GM12878 (cell line): ENCODE measurements around the gene SPATA18. TPM values are rescaled to one million over a fixed set of nuclear protein-coding genes. Genes with fewer than 3 reads are reported as not detected.
A peak's percentile ranks its signal among the peaks of the same experiment; 100 is the strongest.

Experiments used
- ATAC-seq: fragments of 200-7000 bp; cut with Tn5 transposase; 3 replicates; pipeline ENCODE4 v1.9.1; 2020; ENCODE audit warnings: mild to moderate bottlenecking, moderate library complexity
- BruUV-seq: library from RNA; stranded (reverse); fragments of 400-500 nt; replicated peaks from 2 replicates; lab custom pipeline; 2021; lab: Mats Ljungman, UMichigan
- CTCF ChIA-PET: fragments of 300-600 bp; sonication (Branson Sonifier 250); formaldehyde crosslinking; extraction: SDS; loops from one replicate; lab custom pipeline; 2021; ENCODE audit warnings: inconsistent platforms; lab: Yijun Ruan, JAX
- POLR2A ChIA-PET: fragments of 350-600 bp; formaldehyde crosslinking; extraction: SDS; loops from one replicate; lab custom pipeline; 2021; ENCODE audit warnings: inconsistent platforms; lab: Charles Lee
- RAD21 ChIA-PET: fragments of 300-600 bp; sonication (Branson Sonifier 250); formaldehyde crosslinking; loops from one replicate; lab custom pipeline; 2023; ENCODE audit warnings: antibody characterized with exemption; ENCODE audit not compliant: unreplicated experiment; lab: Charles Lee
- SMC1A ChIA-PET: fragments of 300-600 bp; sonication (Branson Sonifier 250); formaldehyde crosslinking; loops from one replicate; lab custom pipeline; 2023; ENCODE audit not compliant: unreplicated experiment, uncharacterized antibody; lab: Charles Lee
- DNase-seq: peaks from one replicate; pipeline ENCODE4 v3.0.0-alpha.2; 2011; ENCODE audit warnings: low read depth, low spot score
- FAIRE-seq: peaks from 3 replicates; lab custom pipeline; 2011; peaks lifted over from hg19 to GRCh38; lab: Jason Lieb, UNC
- H2AFZ ChIP-seq: 2 replicates; pipeline ENCODE4 v1.6.0; 2011; ENCODE audit warnings: low read depth, low read length, control low read depth; ENCODE audit not compliant: control insufficient read depth
- H3K27ac ChIP-seq: 2 replicates; pipeline ENCODE4 v1.5.1; 2011; ENCODE audit warnings: control low read depth; ENCODE audit not compliant: control insufficient read depth, insufficient read depth
- H3K27me3 ChIP-seq, 2 experiments: replicated peaks in 1 of 2; 2 replicates each; pipeline versions ENCODE4 v1.6.0 to v1.6.1; 2011; ENCODE audit warnings: low read length in 1 of 2; ENCODE audit not compliant: control insufficient read depth in 2 of 2, insufficient read depth in 2 of 2
- H3K36me3 ChIP-seq, 2 experiments: 2 replicates each; pipeline ENCODE4 v1.5.1; 2011; ENCODE audit warnings: low read length in 1 of 2; ENCODE audit not compliant: control insufficient read depth in 2 of 2, insufficient read depth in 2 of 2
- H3K4me1 ChIP-seq: 2 replicates; pipeline ENCODE4 v1.6.1; 2011; ENCODE audit warnings: mild to moderate bottlenecking, low read length, moderate library complexity, mixed read lengths; ENCODE audit not compliant: control insufficient read depth, insufficient read depth
- H3K4me2 ChIP-seq: 2 replicates; pipeline ENCODE4 v1.6.0; 2011; ENCODE audit warnings: control low read depth; ENCODE audit not compliant: control insufficient read depth, insufficient read depth
- H3K4me3 ChIP-seq: fragments of 200-600 bp; sonication (generic); 2 replicates; pipeline ENCODE4 v1.5.1; 2016
- H3K79me2 ChIP-seq: 2 replicates; pipeline ENCODE4 v1.6.0; 2011; ENCODE audit warnings: low read length; ENCODE audit not compliant: control insufficient read depth, insufficient read depth
- H3K9ac ChIP-seq: 2 replicates; pipeline ENCODE4 v1.8.0; 2011; ENCODE audit warnings: low read length, control low read depth, mixed read lengths; ENCODE audit not compliant: control insufficient read depth, insufficient read depth
- H3K9me3 ChIP-seq: replicated peaks from 3 replicates; pipeline ENCODE4 v1.5.1; 2011; ENCODE audit warnings: mild to moderate bottlenecking, low read length; ENCODE audit not compliant: control insufficient read depth, insufficient read depth
- H4K20me1 ChIP-seq: 2 replicates; pipeline ENCODE4 v1.6.0; 2011; ENCODE audit not compliant: control insufficient read depth, insufficient read depth
- CEBPB ChIP-seq, 2 experiments: fragments of 150-350 bp in 1 of 2; IDR thresholded peaks; 2 replicates each; pipeline ENCODE4 v1.6.1; 2012 to 2014; ENCODE audit warnings: low read depth in 2 of 2, low read length in 2 of 2, borderline replicate concordance in 1 of 2, inconsistent platforms in 1 of 2
- HDAC6 ChIP-seq: fragments of 200-600 bp; sonication (generic); IDR thresholded peaks from one replicate; pipeline ENCODE4 v1.8.0; 2017; ENCODE audit warnings: antibody characterized with exemption; ENCODE audit not compliant: unreplicated experiment
- IKZF1 ChIP-seq: fragments of 450-650 bp; conservative IDR thresholded peaks from 2 replicates; pipeline ENCODE4 v1.6.1; 2017; ENCODE audit warnings: antibody characterized with exemption, mild to moderate bottlenecking
- IKZF2 ChIP-seq, 2 experiments: fragments of 450-650 bp; IDR thresholded peaks; 2 replicates each; pipeline ENCODE4 v1.6.1; 2017; ENCODE audit warnings: mild to moderate bottlenecking in 2 of 2, moderate library complexity in 2 of 2
- MTA2 ChIP-seq: fragments of 450-650 bp; IDR thresholded peaks from 2 replicates; pipeline ENCODE4 v1.6.1; 2016; ENCODE audit warnings: low read depth, mild to moderate bottlenecking, moderate library complexity
- MTA3 ChIP-seq: IDR thresholded peaks from 2 replicates; pipeline ENCODE4 v1.6.1; 2012; ENCODE audit warnings: low read length, inconsistent platforms, borderline replicate concordance
- WGBS: methylation state at CpG from one replicate; pipeline ENCODE4 v1.1.6; 2016; ENCODE audit warnings: low lambda C conversion rate; ENCODE audit not compliant: insufficient replicate concordance, insufficient coverage; ENCODE audit errors: missing lambda C conversion rate; 5-methylcytosine and 5-hydroxymethylcytosine counted together
- in situ Hi-C: fragments of 300-500 bp; cut with MboI; formaldehyde crosslinking; loops from 9 replicates; pipeline ENCODE4 v1.14.3; 2018; ENCODE audit warnings: mixed read lengths
- intact Hi-C: fragments of 100-400 bp; cut with micrococcal nuclease; formaldehyde crosslinking; loops from one replicate; pipeline ENCODE4 v1.14.2; 2022; ENCODE audit not compliant: unreplicated experiment
- polyA plus RNA-seq, 11 experiments: library from polyadenylated mRNA; depleted of rRNA in 4 of 11; unstranded in 6 of 11; stranded (reverse) in 5 of 11; fragments of >200 nt; fragmentation: Nextera tagmentation in 4 of 11; fragmentation: Illumina TruSeq in 1 of 11; extraction: Ambion mirVana in 4 of 11; extraction: Trizol in 1 of 11; gene quantifications; 1 replicate in 1 of 11; 2 replicates in 10 of 11; pipeline versions ENCODE4 v1.2.1 to v1.2.3, GENCODE V29; 2011 to 2016; ENCODE audit warnings: inconsistent platforms in 2 of 11, missing spikeins in 2 of 11, low read depth in 1 of 11
- total RNA-seq, 4 experiments: library from RNA; depleted of rRNA in 3 of 4; stranded (reverse); fragments of >200 nt in 3 of 4; fragmentation: Illumina TruSeq in 1 of 4; extraction: Trizol in 1 of 4; gene quantifications; 2 replicates each; pipeline versions ENCODE4 v1.2.1 to v1.2.3, GENCODE V29; 2013 to 2021

The SPATA18 gene
- total and polyA plus RNA-seq, 10 of the 15 experiments (the other 5 are each of a cell fraction or from before 2014, with no cell fraction given) = 0.39 to 4.5 (median 1.9) TPM

GRCh38 chr4:52051615-52052474, 741 bp downstream of the SPATA18 start:
- WGBS = under 1% methylated on average over 46 of the region's 46 CpGs
- H4K20me1 ChIP-seq = no peaks in the 10 kb centered on the region
- in situ Hi-C loops = no loop called here
- H3K4me1 ChIP-seq = peaks cover 9% of the 10 kb centered on the region
- ChIA-PET RAD21 (no interaction called here), CTCF (interaction anchor here (1.2 kb wide), 1 partner anchor 156 kb away, joined by 3 read pairs; no protein-coding TSS in a partner anchor), SMC1A (interaction anchor here (0.6 kb wide), 1 partner anchor 175 kb away, joined by 3 read pairs; no protein-coding TSS in a partner anchor), POLR2A (no interaction called here)
- H3K27me3 ChIP-seq = peaks cover 0 to 8% of the 10 kb centered on the region in 2 experiments; a peak in 3 of 4 replicates
- intact Hi-C loops = no loop called here
- TF ChIP-seq IKZF2 (IDR thresholded peaks at IDR 0.05) = 0 out of 4 replicates have a peak, but pooled peaks of 1 of the 2 experiments have one; percentile 35
- no peak for TF ChIP-seq MTA3
- TF ChIP-seq CEBPB (IDR thresholded peaks at IDR 0.05; ENCODE audit: borderline replicate concordance in 1 of 2, low read depth in 2 of 2, low read length in 2 of 2) = no peak
- peak; percentile 33; the same call in 1 of the 2 replicates for TF ChIP-seq IKZF1
- TF ChIP-seq HDAC6 = peak; percentile 11
- 0 out of 2 replicates have a peak, but pooled peaks have one; percentile 8 for TF ChIP-seq MTA2
- H3K36me3 ChIP-seq = no peaks in the 10 kb centered on the region
- BruUV-seq = no TSS peak
- DNase-seq (no peak), ATAC-seq (peak; percentile 83), FAIRE-seq (no peak)
- H3K79me2 ChIP-seq = no peaks in the 10 kb centered on the region
- H3K4me3 ChIP-seq = peak overlapping the region; percentile 84
- no peak overlapping the region for H3K27ac ChIP-seq
- peak overlapping the region; percentile 84 for H2AFZ ChIP-seq
- H3K4me2 ChIP-seq = peak overlapping the region; percentile 98
- no peaks in the 10 kb centered on the region; the same call in 2 of the 3 replicates for H3K9me3 ChIP-seq
- peak overlapping the region; percentile 56 for H3K9ac ChIP-seq
